IMR-90 (cell line): Measurements from ENCODE around the gene MAP2K6. TPM values are rescaled to one million over a fixed set of nuclear protein-coding genes. Genes with fewer than 3 reads are reported as not detected.

Source experiments
- ATAC-seq: fragments of 200-7000 bp; cut with Tn5 transposase; 2 replicates; pipeline ENCODE4 v1.9.1; 2020; ENCODE audit warnings: low read depth, mild to moderate bottlenecking, moderate library complexity
- BruUV-seq: library from RNA; stranded (reverse); fragments of 400-500 nt; replicated peaks from 2 replicates; lab custom pipeline; 2021; lab: Mats Ljungman, UMichigan
- CTCF ChIA-PET: fragments of 300-600 bp; formaldehyde crosslinking; extraction: SDS; loops from one replicate; lab custom pipeline; 2021; ENCODE audit warnings: antibody characterized with exemption; lab: Yijun Ruan, JAX
- POLR2A ChIA-PET: fragments of 300-600 bp; sonication (Branson Sonifier 250); formaldehyde crosslinking; loops from one replicate; lab custom pipeline; 2022; ENCODE audit warnings: antibody characterized with exemption; ENCODE audit not compliant: unreplicated experiment; lab: Charles Lee
- DNase-seq: peaks from one replicate; pipeline ENCODE4 v3.0.0; 2013
- H2AFZ ChIP-seq: replicated peaks from 2 replicates; pipeline ENCODE3; 2013; ENCODE audit warnings: low read length, mild to moderate bottlenecking; ENCODE audit not compliant: poor library complexity
- H2AK5ac ChIP-seq: 2 replicates; pipeline ENCODE4 v1.6.1; 2013; ENCODE audit warnings: low read depth, low read length, inconsistent platforms
- H2AK9ac ChIP-seq: replicated peaks from 2 replicates; pipeline ENCODE3; 2013; ENCODE audit warnings: mild to moderate bottlenecking, low read depth, low read length, moderate library complexity; ENCODE audit not compliant: poor library complexity
- H2BK120ac ChIP-seq: 2 replicates; pipeline ENCODE4 v1.6.1; 2013; ENCODE audit warnings: low read depth, low read length, inconsistent platforms
- H2BK15ac ChIP-seq: 3 replicates; pipeline ENCODE4 v1.6.1; 2013; ENCODE audit warnings: low read depth, low read length, inconsistent platforms
- H2BK20ac ChIP-seq: 2 replicates; pipeline ENCODE4 v1.6.1; 2013; ENCODE audit warnings: low read depth, mild to moderate bottlenecking, inconsistent platforms, low read length, moderate library complexity
- H2BK5ac ChIP-seq: 2 replicates; pipeline ENCODE4 v1.6.1; 2013; ENCODE audit warnings: mild to moderate bottlenecking, low read depth, low read length, inconsistent platforms; ENCODE audit not compliant: poor library complexity, severe bottlenecking
- H3K14ac ChIP-seq: replicated peaks from 2 replicates; pipeline ENCODE4 v1.6.1; 2013; ENCODE audit warnings: low read depth, low read length, inconsistent platforms
- H3K18ac ChIP-seq: 2 replicates; pipeline ENCODE4 v1.6.1; 2013; ENCODE audit warnings: low read depth, low read length, control low read depth
- H3K23ac ChIP-seq: 2 replicates; pipeline ENCODE4 v1.6.1; 2013; ENCODE audit warnings: low read depth, low read length, inconsistent platforms
- H3K27ac ChIP-seq: 2 replicates; pipeline ENCODE4 v1.5.1; 2013; ENCODE audit warnings: mild to moderate bottlenecking, control low read depth, low read length; ENCODE audit not compliant: insufficient read depth
- H3K27me3 ChIP-seq: 2 replicates; pipeline ENCODE4 v1.6.1; 2013; ENCODE audit warnings: low read length; ENCODE audit not compliant: control insufficient read depth, insufficient read depth
- H3K36me3 ChIP-seq: 2 replicates; pipeline ENCODE4 v1.6.1; 2013; ENCODE audit warnings: low read length, mixed read lengths; ENCODE audit not compliant: control insufficient read depth, insufficient read depth
- H3K4ac ChIP-seq: 2 replicates; pipeline ENCODE4 v1.6.1; 2013; ENCODE audit warnings: low read depth, low read length, inconsistent platforms
- H3K4me1 ChIP-seq: 2 replicates; pipeline ENCODE4 v1.6.1; 2013; ENCODE audit warnings: low read length, mixed read lengths; ENCODE audit not compliant: control insufficient read depth, insufficient read depth
- H3K4me2 ChIP-seq: 2 replicates; pipeline ENCODE4 v1.6.1; 2013; ENCODE audit warnings: low read depth, mild to moderate bottlenecking, control low read depth, low read length, moderate library complexity
- H3K4me3 ChIP-seq: 2 replicates; pipeline ENCODE4 v1.5.1; 2013; ENCODE audit warnings: low read depth, mild to moderate bottlenecking, control low read depth, low read length, moderate library complexity; ENCODE audit not compliant: insufficient read depth
- H3K56ac ChIP-seq: 2 replicates; pipeline ENCODE4 v1.6.1; 2013; ENCODE audit warnings: low read length, inconsistent platforms; ENCODE audit not compliant: insufficient read depth; ENCODE audit errors: extremely low read depth
- H3K79me1 ChIP-seq, 2 experiments: 2 replicates each; pipeline ENCODE4 v1.6.1; 2013; ENCODE audit warnings: low read length in 2 of 2, inconsistent platforms in 1 of 2, low read depth in 1 of 2
- H3K9ac ChIP-seq: 2 replicates; pipeline ENCODE4 v1.6.1; 2013; ENCODE audit warnings: low read depth, low read length, control low read depth
- H3K9me1 ChIP-seq: 2 replicates; pipeline ENCODE4 v1.6.1; 2013; ENCODE audit warnings: low read length, inconsistent platforms; ENCODE audit not compliant: insufficient read depth
- H3K9me3 ChIP-seq: 2 replicates; pipeline ENCODE4 v1.6.1; 2013; ENCODE audit warnings: low read length; ENCODE audit not compliant: control insufficient read depth, insufficient read depth
- H4K20me1 ChIP-seq: 2 replicates; pipeline ENCODE4 v1.6.1; 2013; ENCODE audit warnings: low read length, inconsistent platforms; ENCODE audit not compliant: insufficient read depth
- H4K5ac ChIP-seq: 2 replicates; pipeline ENCODE4 v1.6.1; 2013; ENCODE audit warnings: mild to moderate bottlenecking, low read depth, low read length, control low read depth
- H4K8ac ChIP-seq, 2 experiments: 2 replicates each; pipeline ENCODE4 v1.6.1; 2013; ENCODE audit warnings: low read depth in 2 of 2, low read length in 2 of 2, control low read depth in 1 of 2, inconsistent platforms in 1 of 2
- H4K91ac ChIP-seq: 2 replicates; pipeline ENCODE4 v1.6.1; 2013; ENCODE audit warnings: low read depth, low read length, inconsistent platforms; ENCODE audit not compliant: insufficient read depth
- BHLHE40 ChIP-seq: fragments of 150-350 bp; IDR thresholded peaks from 2 replicates; pipeline ENCODE4 v1.6.1; 2016; ENCODE audit warnings: mild to moderate bottlenecking, low read depth, low read length
- FOS ChIP-seq: fragments of 150-350 bp; IDR thresholded peaks from 2 replicates; pipeline ENCODE4 v1.6.1; 2016; ENCODE audit warnings: low read depth, low read length
- MAFK ChIP-seq: IDR thresholded peaks from 2 replicates; pipeline ENCODE4 v1.6.1; 2012; ENCODE audit warnings: low read depth, low read length, improper control_type of control experiment
- MAZ ChIP-seq: IDR thresholded peaks from 2 replicates; pipeline ENCODE4 v1.6.1; 2012; ENCODE audit warnings: low read depth, mild to moderate bottlenecking, low read length, improper control_type of control experiment, moderate library complexity, borderline replicate concordance
- MXI1 ChIP-seq: IDR thresholded peaks from 2 replicates; pipeline ENCODE4 v1.6.1; 2012; ENCODE audit warnings: low read depth, mild to moderate bottlenecking, low read length, moderate library complexity, borderline replicate concordance
- NFE2L2 ChIP-seq: fragments of 150-350 bp; IDR thresholded peaks from 2 replicates; pipeline ENCODE4 v1.6.1; 2016; ENCODE audit warnings: low read depth, mild to moderate bottlenecking, low read length
- RAD21 ChIP-seq: IDR thresholded peaks from 2 replicates; pipeline ENCODE4 v1.6.1; 2012; ENCODE audit warnings: low read length, improper control_type of control experiment
- RFX5 ChIP-seq: IDR thresholded peaks from 2 replicates; pipeline ENCODE4 v1.8.0; 2012; ENCODE audit warnings: low read depth, mild to moderate bottlenecking, low read length, moderate library complexity
- SMC3 ChIP-seq: fragments of 150-350 bp; IDR thresholded peaks from 2 replicates; pipeline ENCODE4 v1.6.1; 2016; ENCODE audit warnings: low read depth, mild to moderate bottlenecking, antibody characterized with exemption, low read length, moderate library complexity
- WGBS, 2 experiments: methylation state at CpG; one replicate each; pipeline versions ENCODE4 v1.1.5 to v1.1.7; 2013; ENCODE audit warnings: missing lambda C conversion rate in 2 of 2; ENCODE audit not compliant: insufficient read length in 1 of 2; ENCODE audit errors: extremely low coverage in 2 of 2; 5-methylcytosine and 5-hydroxymethylcytosine counted together
- dilution Hi-C: fragments of 300-500 bp; cut with HindIII; formaldehyde crosslinking; loops from one replicate; pipeline ENCODE4 v1.14.3; 2018; ENCODE audit warnings: low sequenced_read_pairs; ENCODE audit not compliant: unreplicated experiment
- in situ Hi-C: fragments of 300-500 bp; cut with MboI; formaldehyde crosslinking; loops from 3 replicates; pipeline ENCODE4 v1.14.3; 2019; ENCODE audit warnings: low sequenced_read_pairs, inconsistent platforms, mixed read lengths
- intact Hi-C: fragments of 100-400 bp; cut with micrococcal nuclease; formaldehyde crosslinking; loops from 2 replicates; pipeline ENCODE4 v1.10.0; 2022
- polyA plus RNA-seq, 3 experiments: library from polyadenylated mRNA; depleted of rRNA; stranded (reverse); fragments of >200 nt; gene quantifications; 2 replicates each; pipeline ENCODE4 v1.2.3, GENCODE V29; 2012; ENCODE audit warnings: low replicate concordance in 1 of 3
- total RNA-seq: library from RNA; depleted of rRNA; stranded (reverse); fragments of >200 nt; gene quantifications from 2 replicates; pipeline ENCODE4 v1.2.3, GENCODE V29; 2012
- TF ChIP-seq, protein P1 (sequence below): fragments of 150-350 bp; IDR thresholded peaks from 2 replicates; pipeline ENCODE4 v1.6.1; 2016; ENCODE audit warnings: low read depth, mild to moderate bottlenecking, low read length, moderate library complexity, borderline replicate concordance
- TF ChIP-seq, protein P2 (sequence below): fragments of 150-350 bp; IDR thresholded peaks from 2 replicates; pipeline ENCODE4 v1.6.1; 2017; ENCODE audit warnings: mild to moderate bottlenecking, antibody characterized with exemption, low read length, low read depth

MAP2K6 gene
- total and polyA plus RNA-seq, 2 of the 4 experiments (the other 2 are of a cell fraction) = 2.4 to 5.7 TPM

DNA sequence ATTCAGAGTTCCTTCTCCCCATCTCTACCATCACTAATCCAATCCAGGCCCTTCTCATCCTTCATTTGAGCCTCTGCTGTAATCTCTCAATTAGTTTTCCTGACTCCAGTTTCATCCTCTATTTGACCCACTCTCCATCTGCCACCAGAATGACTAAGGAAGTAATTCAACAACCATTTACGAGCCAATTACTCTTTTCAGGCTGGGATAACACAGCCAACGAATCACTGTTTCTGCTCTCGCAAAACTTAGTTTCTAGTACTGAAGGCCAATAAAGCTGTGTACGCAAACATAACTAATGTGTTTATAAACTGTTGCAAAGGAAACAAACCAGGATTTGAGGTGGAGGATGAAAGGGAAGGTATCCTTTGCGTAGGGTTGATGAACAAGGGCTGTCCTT is 53.7 kb downstream of the MAP2K6 start:
- no peak overlapping the region for H2BK20ac ChIP-seq
- no peak overlapping the region for H2BK5ac ChIP-seq
- H4K8ac ChIP-seq = no peak overlapping the region
- no peaks in the 10 kb centered on the region for H4K20me1 ChIP-seq
- no peak for DNase-seq
- BruUV-seq = no TSS peak
- no peak overlapping the region for H2BK15ac ChIP-seq
- H3K14ac ChIP-seq = no peak overlapping the region
- H2AK9ac ChIP-seq = no peak overlapping the region
- dilution Hi-C loops = no loop called here
- no peak overlapping the region for H4K5ac ChIP-seq
- no peak overlapping the region for H2AFZ ChIP-seq
- no peak for ATAC-seq
- ChIA-PET POLR2A (no interaction called here), CTCF (no interaction called here)
- no peak overlapping the region for H2AK5ac ChIP-seq
- no peak overlapping the region for H4K91ac ChIP-seq
- no peak overlapping the region for H3K18ac ChIP-seq
- no peak overlapping the region for H2BK120ac ChIP-seq
- WGBS, 2 experiments = 100% methylated on average over 1 of the region's 5 CpGs; no CpG with 5 or more reads in 1 of the 2 experiments
- H3K27me3 ChIP-seq = no peaks in the 10 kb centered on the region
- H3K27ac ChIP-seq = no peak overlapping the region
- no peaks in the 10 kb centered on the region for H3K9me3 ChIP-seq
- TF ChIP-seq RAD21 = no peak
- no peak for TF ChIP-seq NFE2L2
- TF ChIP-seq, protein P1, sequence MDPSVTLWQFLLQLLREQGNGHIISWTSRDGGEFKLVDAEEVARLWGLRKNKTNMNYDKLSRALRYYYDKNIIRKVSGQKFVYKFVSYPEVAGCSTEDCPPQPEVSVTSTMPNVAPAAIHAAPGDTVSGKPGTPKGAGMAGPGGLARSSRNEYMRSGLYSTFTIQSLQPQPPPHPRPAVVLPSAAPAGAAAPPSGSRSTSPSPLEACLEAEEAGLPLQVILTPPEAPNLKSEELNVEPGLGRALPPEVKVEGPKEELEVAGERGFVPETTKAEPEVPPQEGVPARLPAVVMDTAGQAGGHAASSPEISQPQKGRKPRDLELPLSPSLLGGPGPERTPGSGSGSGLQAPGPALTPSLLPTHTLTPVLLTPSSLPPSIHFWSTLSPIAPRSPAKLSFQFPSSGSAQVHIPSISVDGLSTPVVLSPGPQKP = no peak
- no peak for TF ChIP-seq BHLHE40
- no peak for TF ChIP-seq MAZ
- TF ChIP-seq FOS = no peak
- no peak for TF ChIP-seq MAFK
- TF ChIP-seq, protein P2, sequence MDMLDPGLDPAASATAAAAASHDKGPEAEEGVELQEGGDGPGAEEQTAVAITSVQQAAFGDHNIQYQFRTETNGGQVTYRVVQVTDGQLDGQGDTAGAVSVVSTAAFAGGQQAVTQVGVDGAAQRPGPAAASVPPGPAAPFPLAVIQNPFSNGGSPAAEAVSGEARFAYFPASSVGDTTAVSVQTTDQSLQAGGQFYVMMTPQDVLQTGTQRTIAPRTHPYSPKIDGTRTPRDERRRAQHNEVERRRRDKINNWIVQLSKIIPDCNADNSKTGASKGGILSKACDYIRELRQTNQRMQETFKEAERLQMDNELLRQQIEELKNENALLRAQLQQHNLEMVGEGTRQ = no peak
- TF ChIP-seq SMC3 = no peak
- TF ChIP-seq MXI1 = no peak
- TF ChIP-seq RFX5 = no peak
- no peaks in the 10 kb centered on the region for H3K9me1 ChIP-seq
- H3K9ac ChIP-seq = no peak overlapping the region
- H3K36me3 ChIP-seq = no peaks in the 10 kb centered on the region
- H3K4ac ChIP-seq = no peak overlapping the region
- no peak overlapping the region for H3K4me2 ChIP-seq
- intact Hi-C loops = no loop called here
- H3K56ac ChIP-seq = no peak overlapping the region
- no peaks in the 10 kb centered on the region for H3K4me1 ChIP-seq
- in situ Hi-C loops = no loop called here
- no peaks in the 10 kb centered on the region for H3K79me1 ChIP-seq
- no peak overlapping the region for H3K4me3 ChIP-seq
- H3K23ac ChIP-seq = no peak overlapping the region
